Eye (tissue), 1 donor: ENCODE measurements around the gene ARHGAP22.

Source experiments
- DNase-seq: peaks from one replicate; pipeline ENCODE4 v3.0.0-alpha.2; 2015

The ARHGAP22 gene

GRCh38 chr10:48508791-48509772 lies 95.8 kb downstream of the ARHGAP22 start:
- no peak for DNase-seq

GRCh38 chr10:48507933-48508790 lies 96.7 kb downstream of the ARHGAP22 start:
- no peak for DNase-seq

GRCh38 chr10:48507494-48507893 lies 97.4 kb downstream of the ARHGAP22 start:
- DNase-seq: no peak

- no peak for DNase-seq
These were observed 98.5 kb downstream of the ARHGAP22 start for GRCh38 chr10:48506147-48506917.

GRCh38 chr10:48505394-48506112 lies 99.3 kb downstream of the ARHGAP22 start:
- DNase-seq: no peak

DNA sequence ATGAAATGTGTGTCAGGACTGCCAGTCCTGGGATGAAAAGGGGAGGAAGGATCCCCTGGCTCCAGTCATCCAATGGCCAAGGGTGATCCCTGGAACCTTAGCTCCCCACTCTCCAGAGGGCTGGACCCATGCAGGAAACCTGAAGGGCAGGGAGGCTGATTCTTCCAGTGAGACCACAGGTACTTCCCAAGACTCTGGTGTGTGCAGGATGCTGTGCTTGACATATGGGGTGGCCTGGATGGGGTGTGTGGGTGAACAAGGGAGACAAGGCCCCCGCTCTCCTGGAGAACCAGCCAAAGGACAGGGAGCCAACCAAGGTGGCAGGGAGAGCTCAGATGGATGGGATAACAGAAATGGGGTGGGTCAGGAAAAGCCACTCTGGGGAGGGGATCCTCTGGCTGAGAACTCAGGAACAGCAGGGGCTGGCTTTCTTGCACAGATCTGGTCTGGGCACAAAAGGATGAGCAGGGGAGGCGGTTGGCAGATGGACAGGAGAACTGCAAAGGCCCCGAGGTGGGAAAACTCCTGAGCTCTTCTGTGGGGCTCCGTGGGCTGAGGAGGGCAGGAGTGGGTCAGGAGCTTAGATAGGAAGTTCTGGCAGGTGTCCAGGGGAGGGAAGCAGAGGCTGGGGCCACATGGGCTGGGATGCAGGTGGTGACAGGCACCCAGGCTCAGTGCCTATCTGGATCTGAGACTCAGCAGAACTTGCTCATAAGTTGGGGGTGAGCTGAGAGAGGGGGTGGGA lies 100.6 kb downstream of the ARHGAP22 start:
- DNase-seq: no peak

GRCh38 chr10:48503293-48503911 lies 101.5 kb downstream of the ARHGAP22 start:
- no peak for DNase-seq

DNA sequence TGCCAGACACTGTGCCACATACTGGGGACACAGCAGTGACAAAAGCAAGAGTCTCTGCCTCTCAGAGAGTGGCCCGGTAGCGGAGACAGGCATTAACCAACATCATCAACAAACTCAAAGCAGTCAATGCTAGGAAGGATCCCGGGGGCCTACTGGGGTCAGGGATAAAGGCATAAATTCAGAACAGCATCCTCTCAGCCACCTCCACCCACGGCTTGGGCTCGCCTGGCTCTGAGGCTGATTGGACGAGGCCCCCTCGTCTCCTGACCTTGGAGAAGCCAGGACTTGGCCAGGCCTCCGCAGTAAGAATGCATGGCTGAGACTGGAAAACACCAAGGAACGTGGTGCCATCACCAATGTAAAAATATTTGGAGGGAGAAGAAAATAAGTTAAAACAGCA lies 102.1 kb downstream of the ARHGAP22 start:
- no peak for DNase-seq

GRCh38 chr10:48501787-48502771 lies 102.8 kb downstream of the ARHGAP22 start:
- DNase-seq: no peak

- no peak for DNase-seq
These were observed 103.6 kb downstream of the ARHGAP22 start for GRCh38 chr10:48501226-48501625.

DNA sequence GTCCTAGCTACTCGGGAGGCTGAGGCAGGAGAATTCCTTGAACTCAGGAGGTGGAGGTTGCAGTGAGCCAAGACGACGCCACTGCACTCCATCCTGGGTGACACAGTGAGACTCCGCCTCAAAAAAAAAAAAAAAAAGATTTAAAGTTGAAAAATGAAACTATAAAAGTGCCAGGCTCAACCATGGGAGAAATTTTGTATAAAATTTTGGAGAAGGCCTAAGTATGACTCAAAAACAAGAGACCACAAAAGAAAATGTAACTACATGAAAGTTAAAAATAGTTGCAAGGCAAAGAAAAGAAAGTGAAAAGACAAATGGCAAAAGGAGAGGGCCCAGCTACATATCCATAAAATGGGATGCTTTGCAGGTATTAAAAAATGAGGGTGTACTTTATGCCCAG lies 104.1 kb downstream of the ARHGAP22 start:
- DNase-seq: no peak

- DNase-seq: no peak
These were observed 105.8 kb downstream of the ARHGAP22 start for GRCh38 chr10:48498940-48499510.

GRCh38 chr10:48497780-48498770 lies 106.8 kb downstream of the ARHGAP22 start:
- DNase-seq: no peak

DNA sequence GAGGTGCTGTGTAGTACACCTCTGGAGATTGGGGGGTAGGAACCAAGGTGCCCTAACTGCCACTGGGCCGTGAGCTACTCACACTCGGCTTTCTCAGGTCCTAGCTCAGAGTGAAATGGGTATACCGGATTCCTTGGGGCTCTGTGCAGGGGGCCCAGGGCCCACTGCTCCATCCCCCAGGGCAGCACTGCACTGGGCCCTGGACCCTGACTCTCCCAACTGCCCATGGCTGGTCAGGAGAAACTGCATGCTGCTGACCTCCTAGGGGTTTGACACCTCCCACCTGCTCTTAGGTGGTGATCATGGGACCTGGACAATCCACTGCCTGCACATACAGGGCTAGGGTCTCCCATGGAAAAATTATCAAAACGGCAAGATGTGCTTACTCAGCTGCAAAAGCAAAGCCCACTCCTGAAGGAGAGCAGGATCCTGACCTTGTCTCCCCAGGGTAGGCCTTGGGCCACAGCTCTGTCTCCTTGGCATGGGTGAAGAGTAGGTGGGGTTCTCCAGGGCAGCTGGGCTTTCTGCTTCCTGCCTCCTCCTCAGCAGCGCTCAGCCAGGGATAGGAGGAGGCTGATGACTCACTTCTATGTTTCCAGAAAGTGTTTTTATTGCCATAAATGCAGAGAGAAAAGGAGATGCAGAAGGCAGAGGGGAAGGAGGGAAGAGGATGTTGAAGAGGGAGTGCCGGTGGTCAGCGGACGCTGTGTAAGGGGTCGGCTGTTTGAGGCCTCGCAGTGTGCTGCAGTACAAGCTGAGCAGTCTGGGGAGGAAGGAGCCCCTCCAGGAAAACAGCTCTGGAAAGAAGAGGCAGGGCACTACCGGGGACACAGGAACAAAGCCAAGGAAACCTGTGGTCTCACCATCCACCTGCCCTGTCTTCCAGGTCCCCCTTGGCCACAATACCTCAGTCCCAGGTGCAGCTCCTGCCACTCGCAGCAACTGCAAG lies 107.8 kb downstream of the ARHGAP22 start:
- DNase-seq: no peak

- no peak for DNase-seq
These were observed 108.6 kb downstream of the ARHGAP22 start for GRCh38 chr10:48496105-48496830.
